ENCODE data around the gene CCDC185. TPM values are rescaled to one million over a fixed set of nuclear protein-coding genes. Genes with fewer than 3 reads are reported as not detected.

Gene CCDC185
- polyA plus RNA-seq, 1 experiment: not detected

- TF ChIP-seq, protein P1, sequence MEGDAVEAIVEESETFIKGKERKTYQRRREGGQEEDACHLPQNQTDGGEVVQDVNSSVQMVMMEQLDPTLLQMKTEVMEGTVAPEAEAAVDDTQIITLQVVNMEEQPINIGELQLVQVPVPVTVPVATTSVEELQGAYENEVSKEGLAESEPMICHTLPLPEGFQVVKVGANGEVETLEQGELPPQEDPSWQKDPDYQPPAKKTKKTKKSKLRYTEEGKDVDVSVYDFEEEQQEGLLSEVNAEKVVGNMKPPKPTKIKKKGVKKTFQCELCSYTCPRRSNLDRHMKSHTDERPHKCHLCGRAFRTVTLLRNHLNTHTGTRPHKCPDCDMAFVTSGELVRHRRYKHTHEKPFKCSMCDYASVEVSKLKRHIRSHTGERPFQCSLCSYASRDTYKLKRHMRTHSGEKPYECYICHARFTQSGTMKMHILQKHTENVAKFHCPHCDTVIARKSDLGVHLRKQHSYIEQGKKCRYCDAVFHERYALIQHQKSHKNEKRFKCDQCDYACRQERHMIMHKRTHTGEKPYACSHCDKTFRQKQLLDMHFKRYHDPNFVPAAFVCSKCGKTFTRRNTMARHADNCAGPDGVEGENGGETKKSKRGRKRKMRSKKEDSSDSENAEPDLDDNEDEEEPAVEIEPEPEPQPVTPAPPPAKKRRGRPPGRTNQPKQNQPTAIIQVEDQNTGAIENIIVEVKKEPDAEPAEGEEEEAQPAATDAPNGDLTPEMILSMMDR (IDR thresholded peaks at IDR 0.05; ENCODE audit: insufficient read depth, low read depth, low read length): no peak
- POLR2A ChIA-PET: no interaction called here
- Histone ChIP-seq H3K27me3 (ENCODE audit: control insufficient read depth, insufficient read depth, low read length) (no peaks in the 10 kb centered on the region), H3K4me3 (ENCODE audit: low read depth, low read length) (no peak overlapping the region), H3K36me3 (ENCODE audit: control insufficient read depth, insufficient read depth, low read length) (no peaks in the 10 kb centered on the region)
- DNase-seq (ENCODE audit: low read depth): no peak
- CTCF ChIA-PET: no interaction called here
These were observed 10.1 kb downstream of the CCDC185 start for GRCh38 chr1:223403184-223403815.

GRCh38 chr1:223405507-223405906, 12.3 kb downstream of the CCDC185 start:
- Histone ChIP-seq H3K4me3 (ENCODE audit: low read depth, low read length) (no peak overlapping the region), H3K36me3 (ENCODE audit: control insufficient read depth, insufficient read depth, low read length) (no peaks in the 10 kb centered on the region), H3K27me3 (ENCODE audit: control insufficient read depth, insufficient read depth, low read length) (no peaks in the 10 kb centered on the region)
- TF ChIP-seq, protein P1 (IDR thresholded peaks at IDR 0.05; ENCODE audit: insufficient read depth, low read depth, low read length): no peak
- ChIA-PET CTCF (no interaction called here), POLR2A (no interaction called here)
- no peak for DNase-seq (ENCODE audit: low read depth)

- POLR2A ChIA-PET: no interaction called here
- Histone ChIP-seq H3K4me3 (ENCODE audit: low read depth, low read length) (no peak overlapping the region), H3K36me3 (ENCODE audit: control insufficient read depth, insufficient read depth, low read length) (no peaks in the 10 kb centered on the region), H3K27me3 (ENCODE audit: control insufficient read depth, insufficient read depth, low read length) (no peaks in the 10 kb centered on the region)
- DNase-seq (ENCODE audit: low read depth): no peak
- CTCF ChIA-PET: interaction anchor here (2.5 kb wide), 1 partner anchor 276 kb away, joined by 8 read pairs; no protein-coding TSS in a partner anchor
- TF ChIP-seq, protein P1 (IDR thresholded peaks at IDR 0.05; ENCODE audit: insufficient read depth, low read depth, low read length): no peak
These were observed 16.8 kb downstream of the CCDC185 start for GRCh38 chr1:223410036-223410435.

GRCh38 chr1:223411309-223411708, 18.1 kb downstream of the CCDC185 start:
- ChIA-PET CTCF (interaction anchor here (2.5 kb wide), 1 partner anchor 278 kb away, joined by 8 read pairs; no protein-coding TSS in a partner anchor), POLR2A (no interaction called here)
- TF ChIP-seq, protein P1 (IDR thresholded peaks at IDR 0.05; ENCODE audit: insufficient read depth, low read depth, low read length): no peak
- Histone ChIP-seq H3K4me3 (ENCODE audit: low read depth, low read length) (no peak overlapping the region), H3K36me3 (ENCODE audit: control insufficient read depth, insufficient read depth, low read length) (no peaks in the 10 kb centered on the region), H3K27me3 (ENCODE audit: control insufficient read depth, insufficient read depth, low read length) (no peaks in the 10 kb centered on the region)
- peak; percentile 44 for DNase-seq (ENCODE audit: low read depth)

DNA sequence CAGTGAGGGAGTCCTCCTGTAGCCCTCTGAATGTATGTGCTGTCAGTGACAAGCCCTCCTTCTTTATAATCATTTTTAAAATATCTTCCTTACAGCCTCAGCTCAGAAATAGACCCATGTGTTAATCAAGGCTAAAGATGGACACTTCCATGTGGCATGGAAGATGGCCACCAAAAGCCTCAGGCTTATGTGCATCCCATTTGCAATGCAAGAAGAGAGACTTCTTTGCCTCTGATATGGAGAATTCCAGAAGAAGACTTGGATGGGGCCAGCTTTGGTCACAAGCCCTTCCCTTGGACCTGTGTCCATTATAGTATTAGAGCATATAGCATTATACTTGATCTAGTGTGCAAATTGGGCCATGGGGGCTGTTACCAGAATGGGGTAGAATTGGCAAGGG, 18.5 kb downstream of the CCDC185 start:
- Histone ChIP-seq H3K4me3 (ENCODE audit: low read depth, low read length) (no peak overlapping the region), H3K27me3 (ENCODE audit: control insufficient read depth, insufficient read depth, low read length) (no peaks in the 10 kb centered on the region), H3K36me3 (ENCODE audit: control insufficient read depth, insufficient read depth, low read length) (no peaks in the 10 kb centered on the region)
- TF ChIP-seq, protein P1 (IDR thresholded peaks at IDR 0.05; ENCODE audit: insufficient read depth, low read depth, low read length): no peak
- POLR2A ChIA-PET: no interaction called here
- no peak for DNase-seq (ENCODE audit: low read depth)
- CTCF ChIA-PET: interaction anchor here (2.5 kb wide), 1 partner anchor 278 kb away, joined by 8 read pairs; no protein-coding TSS in a partner anchor

Data from BJ (cell line).